ENCODE measurements around the gene NHERF2.

Gene NHERF2

GRCh38 chr16:2033909-2034695, 7.4 kb downstream of the NHERF2 start:
- TF ChIP-seq ZBTB7A (IDR thresholded peaks at IDR 0.05; ENCODE audit: low read depth): 0 out of 2 replicates have a peak, but pooled peaks have one; percentile 28

GRCh38 chr16:2034696-2035430, 8.2 kb downstream of the NHERF2 start:
- TF ChIP-seq YY1 (IDR thresholded peaks at IDR 0.05; ENCODE audit: low read depth): no peak
- TF ChIP-seq CEBPB (IDR thresholded peaks at IDR 0.05): no peak
- TF ChIP-seq RAD21 (IDR thresholded peaks at IDR 0.05; ENCODE audit: low read depth): no peak

GRCh38 chr16:2035431-2036199, 8.9 kb downstream of the NHERF2 start:
- TF ChIP-seq NFIC (IDR thresholded peaks at IDR 0.05): peak; percentile 86
- TF ChIP-seq EP300 (IDR thresholded peaks at IDR 0.05; ENCODE audit: borderline replicate concordance): peak; percentile 81
- TF ChIP-seq FOXM1 (IDR thresholded peaks at IDR 0.05; ENCODE audit: borderline replicate concordance, low read depth): no peak; the same call in 1 of the 2 replicates
- no peak for TF ChIP-seq REST (IDR thresholded peaks at IDR 0.05; ENCODE audit: low read depth)
- TF ChIP-seq, protein P1, sequence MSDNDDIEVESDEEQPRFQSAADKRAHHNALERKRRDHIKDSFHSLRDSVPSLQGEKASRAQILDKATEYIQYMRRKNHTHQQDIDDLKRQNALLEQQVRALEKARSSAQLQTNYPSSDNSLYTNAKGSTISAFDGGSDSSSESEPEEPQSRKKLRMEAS (IDR thresholded peaks at IDR 0.05): peak; percentile 61
- TF ChIP-seq, protein P2, sequence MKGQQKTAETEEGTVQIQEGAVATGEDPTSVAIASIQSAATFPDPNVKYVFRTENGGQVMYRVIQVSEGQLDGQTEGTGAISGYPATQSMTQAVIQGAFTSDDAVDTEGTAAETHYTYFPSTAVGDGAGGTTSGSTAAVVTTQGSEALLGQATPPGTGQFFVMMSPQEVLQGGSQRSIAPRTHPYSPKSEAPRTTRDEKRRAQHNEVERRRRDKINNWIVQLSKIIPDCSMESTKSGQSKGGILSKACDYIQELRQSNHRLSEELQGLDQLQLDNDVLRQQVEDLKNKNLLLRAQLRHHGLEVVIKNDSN (IDR thresholded peaks at IDR 0.05): no peak; the same call in 1 of the 2 replicates
- no peak for TF ChIP-seq CEBPB (IDR thresholded peaks at IDR 0.05)
- TF ChIP-seq TCF12 (IDR thresholded peaks at IDR 0.05; ENCODE audit: low read depth): peak; percentile 91
- peak; percentile 93 for TF ChIP-seq TEAD4 (IDR thresholded peaks at IDR 0.05)
- TF ChIP-seq TAF1 (IDR thresholded peaks at IDR 0.05; ENCODE audit: low read depth): no peak
- TF ChIP-seq RAD21 (IDR thresholded peaks at IDR 0.05; ENCODE audit: low read depth): no peak
- peak; percentile 89 for TF ChIP-seq YY1 (IDR thresholded peaks at IDR 0.05; ENCODE audit: low read depth)
- no peak for TF ChIP-seq EGR1 (IDR thresholded peaks at IDR 0.05)
- no peak for TF ChIP-seq CREB1 (IDR thresholded peaks at IDR 0.05; ENCODE audit: low read depth)
- TF ChIP-seq ZBTB7A (IDR thresholded peaks at IDR 0.05; ENCODE audit: low read depth): peak; percentile 97

DNA sequence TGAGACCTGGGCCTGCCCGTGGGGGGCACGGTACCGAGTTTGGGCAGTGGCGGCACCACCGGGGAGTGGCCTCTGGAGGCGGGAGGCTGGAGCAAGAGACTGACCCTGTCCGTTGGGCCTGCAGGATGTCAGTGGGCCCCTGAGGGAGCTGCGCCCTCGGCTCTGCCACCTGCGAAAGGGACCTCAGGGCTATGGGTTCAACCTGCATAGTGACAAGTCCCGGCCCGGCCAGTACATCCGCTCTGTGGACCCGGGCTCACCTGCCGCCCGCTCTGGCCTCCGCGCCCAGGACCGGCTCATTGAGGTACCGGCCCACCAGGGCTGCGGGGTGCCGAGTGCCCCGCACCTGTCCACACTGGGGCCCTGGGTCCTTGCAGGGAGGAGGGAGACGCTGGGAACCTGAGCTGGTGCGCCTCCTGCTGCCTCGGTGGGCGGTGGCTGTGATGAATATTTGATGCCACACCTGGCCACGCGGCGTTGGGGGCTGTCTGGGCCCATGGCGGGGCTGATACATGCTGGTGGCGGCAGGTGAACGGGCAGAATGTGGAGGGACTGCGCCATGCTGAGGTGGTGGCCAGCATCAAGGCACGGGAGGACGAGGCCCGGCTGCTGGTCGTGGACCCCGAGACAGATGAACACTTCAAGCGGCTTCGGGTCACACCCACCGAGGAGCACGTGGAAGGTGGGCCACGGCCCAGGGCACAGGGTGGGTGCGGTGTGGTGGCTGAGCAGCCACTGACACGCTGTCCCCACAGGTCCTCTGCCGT, 9.7 kb downstream of the NHERF2 start:
- no peak for TF ChIP-seq NFIC (IDR thresholded peaks at IDR 0.05)
- TF ChIP-seq, protein P1 (IDR thresholded peaks at IDR 0.05): 0 out of 2 replicates have a peak, but pooled peaks have one; percentile 12

DNA sequence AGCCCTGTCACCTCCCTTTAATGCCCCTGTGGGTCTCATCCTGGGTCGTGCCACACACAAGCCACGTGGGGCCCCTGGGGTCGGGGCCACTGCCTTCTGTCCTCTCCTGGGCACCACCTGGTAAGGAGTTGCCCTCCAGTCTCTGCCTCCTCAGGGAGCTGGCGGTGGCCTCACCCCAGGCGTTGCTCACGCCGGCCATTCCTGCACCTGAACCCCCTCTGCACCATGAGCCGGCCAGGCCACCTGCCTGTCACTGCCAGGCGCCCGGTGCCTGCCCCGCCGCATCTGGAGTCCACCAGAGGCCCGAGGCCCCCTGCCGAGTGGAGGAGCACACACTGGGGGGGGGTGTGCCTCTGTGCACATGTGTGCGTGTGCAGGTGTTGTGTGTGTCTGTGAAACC, 10.4 kb downstream of the NHERF2 start:
- TF ChIP-seq NFIC (IDR thresholded peaks at IDR 0.05) (no peak), EP300 (IDR thresholded peaks at IDR 0.05; ENCODE audit: borderline replicate concordance) (no peak), TAF1 (IDR thresholded peaks at IDR 0.05; ENCODE audit: low read depth) (no peak)
- TF ChIP-seq, protein P2 (IDR thresholded peaks at IDR 0.05): no peak

DNA sequence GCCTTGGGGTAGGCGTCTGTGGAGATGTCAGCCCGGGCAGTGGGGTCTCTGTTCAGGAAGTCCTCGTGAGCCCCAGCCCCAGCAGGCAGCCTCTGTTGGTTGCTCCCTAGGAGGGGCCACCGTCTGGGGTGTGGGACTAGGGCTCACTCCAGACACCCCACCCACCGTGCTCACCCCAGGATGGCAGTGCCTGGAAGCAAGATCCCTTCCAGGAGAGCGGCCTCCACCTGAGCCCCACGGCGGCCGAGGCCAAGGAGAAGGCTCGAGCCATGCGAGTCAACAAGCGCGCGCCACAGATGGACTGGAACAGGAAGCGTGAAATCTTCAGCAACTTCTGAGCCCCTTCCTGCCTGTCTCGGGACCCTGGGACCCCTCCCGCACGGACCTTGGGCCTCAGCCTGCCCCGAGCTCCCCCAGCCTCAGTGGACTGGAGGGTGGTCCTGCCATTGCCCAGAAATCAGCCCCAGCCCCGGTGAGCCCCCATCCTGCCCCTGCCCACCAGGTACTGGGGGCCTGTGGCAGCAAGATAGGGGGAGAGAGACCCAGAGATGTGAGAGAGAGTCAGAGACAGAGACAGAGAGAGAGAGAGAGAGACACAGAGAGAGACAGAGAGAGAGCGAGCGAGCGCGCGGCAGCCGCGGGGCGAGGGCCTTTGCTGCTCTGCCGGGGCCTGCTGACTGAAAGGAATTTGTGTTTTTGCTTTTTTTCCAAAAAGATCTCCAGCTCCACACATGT, 11.1 kb downstream of the NHERF2 start:
- peak; percentile 11; the same call in 1 of the 2 replicates for TF ChIP-seq ZBTB7A (IDR thresholded peaks at IDR 0.05; ENCODE audit: low read depth)
- TF ChIP-seq EGR1 (IDR thresholded peaks at IDR 0.05): no peak
- TF ChIP-seq FOXM1 (IDR thresholded peaks at IDR 0.05; ENCODE audit: borderline replicate concordance, low read depth): no peak
- TF ChIP-seq TEAD4 (IDR thresholded peaks at IDR 0.05): no peak
- no peak for TF ChIP-seq TAF1 (IDR thresholded peaks at IDR 0.05; ENCODE audit: low read depth)

Measured in Ishikawa (cell line).